H1 (cell line): ENCODE measurements around the gene SDHAF2. TPM values are rescaled to one million over a fixed set of nuclear protein-coding genes. Genes with fewer than 3 reads are reported as not detected.

ENCODE experiments used
- CHD1 ChIP-seq: IDR thresholded peaks from 2 replicates; pipeline ENCODE4 v1.6.1; 2012; ENCODE audit warnings: low read depth, low read length, improper control_type of control experiment
- EZH2 ChIP-seq: fragments of 200-600 bp; sonication (generic); IDR thresholded peaks from 2 replicates; pipeline ENCODE4 v1.7.1; 2012; ENCODE audit warnings: low read depth, mild to moderate bottlenecking, moderate library complexity, low read length, inconsistent platforms; ENCODE audit not compliant: severe bottlenecking
- FOSL1 ChIP-seq: IDR thresholded peaks from 2 replicates; pipeline ENCODE4 v1.6.1; 2011; ENCODE audit warnings: mild to moderate bottlenecking, low read depth, low read length, moderate library complexity; ENCODE audit not compliant: insufficient read depth
- HDAC6 ChIP-seq: IDR thresholded peaks from one replicate; pipeline ENCODE4 v1.7.1; 2012; ENCODE audit warnings: low read depth, mild to moderate bottlenecking, inconsistent platforms, low read length, moderate library complexity
- RXRA ChIP-seq: IDR thresholded peaks from 2 replicates; pipeline ENCODE4 v1.6.1; 2011; ENCODE audit warnings: low read depth, mild to moderate bottlenecking, low read length, moderate library complexity; ENCODE audit not compliant: insufficient read depth
- YY1 ChIP-seq: IDR thresholded peaks from 2 replicates; pipeline ENCODE4 v1.6.1; 2011; ENCODE audit warnings: low read depth, mild to moderate bottlenecking, low read length
- polyA plus RNA-seq, 7 experiments: library from polyadenylated mRNA; depleted of rRNA in 3 of 7; stranded (reverse) in 5 of 7; unstranded in 2 of 7; fragments of >200 nt in 5 of 7; fragments of 200-250 nt in 2 of 7; gene quantifications; 1 replicate in 5 of 7; 2 replicates in 1 of 7; 4 replicates in 1 of 7; pipeline versions ENCODE4 v1.2.1 to v1.2.3, GENCODE V29; 2011 to 2013; ENCODE audit warnings: missing spikeins in 2 of 7, mixed read lengths in 2 of 7
- total RNA-seq: library from RNA; stranded (reverse); fragmentation: NEBNext Ultra II Directional; extraction: Animal tissue kit (Norgen Biotek cat#: 25700); gene quantifications from 2 replicates; pipeline ENCODE4 v1.2.1, GENCODE V29; 2021
- TF ChIP-seq, protein P1 (sequence below): IDR thresholded peaks from 2 replicates; pipeline ENCODE4 v1.6.1; 2012; ENCODE audit warnings: low read length, inconsistent platforms

Gene SDHAF2
- total and polyA plus RNA-seq, 2 of the 8 experiments (the other 6 are each of a cell fraction or from before 2014, with no cell fraction given), result 41.0 to 114 TPM

DNA sequence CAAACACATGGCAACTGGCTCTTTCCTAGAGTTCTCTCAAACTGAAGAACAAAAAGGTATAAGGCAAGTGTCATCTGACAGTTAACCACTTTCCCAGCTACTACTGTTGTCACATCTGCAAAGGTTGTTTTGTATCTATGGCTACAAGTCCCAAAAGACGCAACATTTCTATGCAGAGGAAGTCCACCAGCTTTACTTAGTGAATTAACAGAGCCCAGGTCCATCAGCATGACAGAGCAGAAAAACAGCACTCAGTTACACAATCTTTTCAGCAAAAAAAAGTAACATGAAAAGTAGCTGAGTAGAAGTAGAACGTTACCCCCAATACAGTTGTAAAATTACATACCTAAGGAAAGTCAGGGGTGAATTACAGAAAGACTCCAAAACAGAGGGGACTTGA lies 12.3 kb upstream of the SDHAF2 start (continued):
- TF ChIP-seq, protein P1, sequence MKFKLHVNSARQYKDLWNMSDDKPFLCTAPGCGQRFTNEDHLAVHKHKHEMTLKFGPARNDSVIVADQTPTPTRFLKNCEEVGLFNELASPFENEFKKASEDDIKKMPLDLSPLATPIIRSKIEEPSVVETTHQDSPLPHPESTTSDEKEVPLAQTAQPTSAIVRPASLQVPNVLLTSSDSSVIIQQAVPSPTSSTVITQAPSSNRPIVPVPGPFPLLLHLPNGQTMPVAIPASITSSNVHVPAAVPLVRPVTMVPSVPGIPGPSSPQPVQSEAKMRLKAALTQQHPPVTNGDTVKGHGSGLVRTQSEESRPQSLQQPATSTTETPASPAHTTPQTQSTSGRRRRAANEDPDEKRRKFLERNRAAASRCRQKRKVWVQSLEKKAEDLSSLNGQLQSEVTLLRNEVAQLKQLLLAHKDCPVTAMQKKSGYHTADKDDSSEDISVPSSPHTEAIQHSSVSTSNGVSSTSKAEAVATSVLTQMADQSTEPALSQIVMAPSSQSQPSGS, result no peak
- TF ChIP-seq HDAC6 (no peak), CHD1 (no peak), FOSL1 (no peak), YY1 (no peak), EZH2 (no peak), RXRA (no peak)
- TF ChIP-seq, all 59 proteins: peak for 0
